OCI-LY1 (cell line): ENCODE results near the gene EPM2AIP1.

ENCODE experiments used
- CTCF ChIP-seq: fragments of 200-600 bp; sonication (generic), shearing (Covaris generic); IDR thresholded peaks from 2 replicates; pipeline ENCODE4 v1.5.1; 2017; ENCODE audit warnings: mild to moderate bottlenecking, antibody characterized with exemption, low read length, moderate library complexity, mixed read lengths
- EZH2 ChIP-seq: fragments of 200-600 bp; sonication (generic), shearing (Covaris generic); IDR thresholded peaks from 2 replicates; pipeline ENCODE4 v1.8.0; 2017; ENCODE audit warnings: borderline replicate concordance, mixed run types, mild to moderate bottlenecking, antibody characterized with exemption, low read length, moderate library complexity, mixed read lengths

- TF ChIP-seq CTCF (no peak), EZH2 (no peak)
These were observed 4.6 kb downstream of the EPM2AIP1 start for GRCh38 chr3:36988356-36988755.
